AG04449 (cell line): ENCODE data around the gene FANCE.
"Not testable (repeated sequence)": the region's sequence is repeated elsewhere in the genome, so short reads cannot be mapped to it uniquely, and the experiment has no call there.

ENCODE experiments used
- CTCF ChIA-PET: fragments of 350-600 bp; formaldehyde crosslinking; extraction: SDS; loops from one replicate; lab custom pipeline; 2021; ENCODE audit warnings: antibody characterized with exemption; lab: Yijun Ruan, JAX
- POLR2A ChIA-PET: fragments of 400-600, 350-600 bp; formaldehyde crosslinking; extraction: SDS; loops from one replicate; lab custom pipeline; 2020; ENCODE audit warnings: antibody characterized with exemption, inconsistent platforms; lab: Yijun Ruan, JAX
- DNase-seq: peaks from one replicate; pipeline ENCODE4 v3.0.0-alpha.2; 2010; ENCODE audit warnings: low read depth, low spot score
- H3K4me3 ChIP-seq: 2 replicates; pipeline ENCODE4 v1.5.1; 2011; ENCODE audit warnings: low read depth, mild to moderate bottlenecking, control low read depth, low read length
- TF ChIP-seq, protein P1 (sequence below): IDR thresholded peaks from one replicate; pipeline ENCODE4 v1.5.1; 2011; ENCODE audit warnings: mild to moderate bottlenecking, moderate library complexity, low read length, control low read depth, inconsistent platforms; ENCODE audit not compliant: insufficient read depth; ENCODE audit errors: missing control alignments

The FANCE gene

GRCh38 chr6:35427851-35428321 is 24.3 kb upstream of the FANCE start:
- no peak overlapping the region for H3K4me3 ChIP-seq
- CTCF ChIA-PET: interaction anchor here (0.9 to 25.2 kb wide), 8 partner anchors 9 to 103 kb away, joined by 3 to 349 read pairs (median 5); partner anchors contain the start of genes FANCE and PPARD
- DNase-seq: peak; percentile 56
- POLR2A ChIA-PET: interaction anchor here (1.3 kb wide), 1 partner anchor 12 kb away, joined by 4 read pairs; no protein-coding TSS in a partner anchor
- TF ChIP-seq, protein P1, sequence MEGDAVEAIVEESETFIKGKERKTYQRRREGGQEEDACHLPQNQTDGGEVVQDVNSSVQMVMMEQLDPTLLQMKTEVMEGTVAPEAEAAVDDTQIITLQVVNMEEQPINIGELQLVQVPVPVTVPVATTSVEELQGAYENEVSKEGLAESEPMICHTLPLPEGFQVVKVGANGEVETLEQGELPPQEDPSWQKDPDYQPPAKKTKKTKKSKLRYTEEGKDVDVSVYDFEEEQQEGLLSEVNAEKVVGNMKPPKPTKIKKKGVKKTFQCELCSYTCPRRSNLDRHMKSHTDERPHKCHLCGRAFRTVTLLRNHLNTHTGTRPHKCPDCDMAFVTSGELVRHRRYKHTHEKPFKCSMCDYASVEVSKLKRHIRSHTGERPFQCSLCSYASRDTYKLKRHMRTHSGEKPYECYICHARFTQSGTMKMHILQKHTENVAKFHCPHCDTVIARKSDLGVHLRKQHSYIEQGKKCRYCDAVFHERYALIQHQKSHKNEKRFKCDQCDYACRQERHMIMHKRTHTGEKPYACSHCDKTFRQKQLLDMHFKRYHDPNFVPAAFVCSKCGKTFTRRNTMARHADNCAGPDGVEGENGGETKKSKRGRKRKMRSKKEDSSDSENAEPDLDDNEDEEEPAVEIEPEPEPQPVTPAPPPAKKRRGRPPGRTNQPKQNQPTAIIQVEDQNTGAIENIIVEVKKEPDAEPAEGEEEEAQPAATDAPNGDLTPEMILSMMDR: no peak

- TF ChIP-seq, protein P1: no peak
- no peak for DNase-seq
- ChIA-PET POLR2A (no interaction called here), CTCF (interaction anchor here (0.9 to 25.2 kb wide), 8 partner anchors 9 to 104 kb away, joined by 3 to 349 read pairs (median 5); partner anchors contain the start of genes FANCE and PPARD)
- H3K4me3 ChIP-seq: no peak overlapping the region
Measured at GRCh38 chr6:35428421-35429149, 23.6 kb upstream of the FANCE start.

DNA sequence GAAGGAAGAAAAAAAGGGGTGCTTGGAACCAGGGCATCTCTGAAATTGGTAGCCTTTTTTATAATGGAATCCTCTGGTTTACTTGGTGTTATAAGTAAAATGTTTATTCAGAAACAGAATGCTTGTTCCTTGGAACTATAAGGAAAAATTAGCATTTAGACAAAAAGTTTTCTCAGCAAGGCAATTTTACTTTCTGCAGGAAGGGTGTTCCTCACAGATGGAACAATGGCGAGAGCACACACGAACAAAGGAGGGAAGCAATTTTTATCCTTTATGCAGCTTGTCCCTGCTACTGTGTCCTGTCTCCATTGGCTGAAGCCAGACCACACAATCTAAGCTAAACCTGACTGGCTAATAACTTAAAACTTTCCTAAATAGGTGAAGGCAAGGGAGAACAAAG is 22.7 kb upstream of the FANCE start:
- no peak overlapping the region for H3K4me3 ChIP-seq
- DNase-seq: no peak
- ChIA-PET POLR2A (no interaction called here), CTCF (interaction anchor here (1.2 to 25.2 kb wide), 5 partner anchors 10 to 97 kb away, joined by 3 to 349 read pairs (median 17); partner anchors contain the start of gene FANCE)
- TF ChIP-seq, protein P1: no peak

- ChIA-PET CTCF (interaction anchor here (0.8 to 10.5 kb wide), 3 partner anchors 12 to 17 kb away, joined by 3 to 91 read pairs (median 17); partner anchors contain the start of gene FANCE), POLR2A (no interaction called here)
Measured at GRCh38 chr6:35432291-35432690, 19.8 kb upstream of the FANCE start.

GRCh38 chr6:35432702-35433101 is 19.4 kb upstream of the FANCE start:
- DNase-seq, H3K4me3 ChIP-seq, POLR2A ChIA-PET: not testable (repeated sequence)
- CTCF ChIA-PET: interaction anchor here (4.3 to 10.5 kb wide), 2 partner anchors 13 to 17 kb away, joined by 17 to 91 read pairs; partner anchors contain the start of gene FANCE

More at GRCh38 chr6:35432291-35432690, 19.8 kb upstream of the FANCE start:
- TF ChIP-seq, protein P1: no peak
- H3K4me3 ChIP-seq: no peak overlapping the region
- DNase-seq: no peak

- H3K4me3 ChIP-seq: no peak overlapping the region
- TF ChIP-seq, protein P1: no peak
- POLR2A ChIA-PET: no interaction called here
- no peak for DNase-seq
- CTCF ChIA-PET: interaction anchor here (1.0 to 10.5 kb wide), 5 partner anchors 14 to 94 kb away, joined by 3 to 91 read pairs (median 7); partner anchors contain the start of genes FANCE, PPARD and RPL10A
Measured at GRCh38 chr6:35435074-35435837, 16.9 kb upstream of the FANCE start.
